MM.1S (cell line): ENCODE measurements around the gene EGFLAM.

Source experiments
- CTCF ChIP-seq: fragments of 300-600 bp; sonication (generic); IDR thresholded peaks from 2 replicates; pipeline ENCODE4 v1.5.1; 2016; ENCODE audit warnings: antibody characterized with exemption, low read length, mixed read lengths
- EZH2phosphoT487 ChIP-seq: fragments of 300-600 bp; sonication (generic); IDR thresholded peaks from 2 replicates; pipeline ENCODE4 v1.6.1; 2018; ENCODE audit warnings: antibody characterized with exemption, low read length

GRCh38 chr5:38387161-38387560 is 128.8 kb downstream of the EGFLAM start:
- TF ChIP-seq CTCF (no peak), EZH2phosphoT487 (no peak)
